SK-N-SH treated with all-trans-retinoic acid at 6 μM for 48 hours (cell line): ENCODE results near the gene RIC1.

Source experiments
- ATAC-seq: fragments of 200-7000 bp; cut with Tn5 transposase; 3 replicates; pipeline ENCODE4 v1.9.1; 2020; ENCODE audit warnings: mild to moderate bottlenecking, moderate library complexity
- ARNTL ChIP-seq: fragments of 450-650 bp; formaldehyde crosslinking; IDR thresholded peaks from 2 replicates; pipeline ENCODE4 v1.5.0; 2020; ENCODE audit warnings: low read depth, mild to moderate bottlenecking, moderate library complexity, borderline replicate concordance
- BACH2 ChIP-seq: fragments of 250-450 bp; sonication (Bioruptor Pico); IDR thresholded peaks from 2 replicates; pipeline ENCODE4 v1.9.0; 2021; ENCODE audit warnings: mild to moderate bottlenecking, borderline replicate concordance
- CSDC2 ChIP-seq: fragments of 250-450 bp; sonication (Bioruptor Pico); IDR thresholded peaks from 2 replicates; pipeline ENCODE4 v1.5.0; 2020; ENCODE audit warnings: mild to moderate bottlenecking, moderate library complexity
- CSRNP3 ChIP-seq: fragments of 250-450 bp; sonication (Bioruptor Pico); IDR thresholded peaks from 2 replicates; pipeline ENCODE4 v1.5.1; 2021; ENCODE audit warnings: mild to moderate bottlenecking, moderate library complexity
- ESRRG ChIP-seq: fragments of 250-450 bp; sonication (Bioruptor Pico); IDR thresholded peaks from 2 replicates; pipeline ENCODE4 v1.6.1; 2021; ENCODE audit warnings: mild to moderate bottlenecking
- GLIS3 ChIP-seq: fragments of 250-450 bp; sonication (Bioruptor Pico); IDR thresholded peaks from 2 replicates; pipeline ENCODE4 v1.5.0; 2020; ENCODE audit warnings: mild to moderate bottlenecking, moderate library complexity
- ISL1 ChIP-seq: fragments of 250-450 bp; sonication (Bioruptor Pico); IDR thresholded peaks from 2 replicates; pipeline ENCODE4 v2.1.2; 2022; ENCODE audit warnings: mild to moderate bottlenecking, moderate library complexity
- OSR1 ChIP-seq: fragments of 250-450 bp; sonication (Bioruptor Pico); IDR thresholded peaks from 2 replicates; pipeline ENCODE4 v1.8.0; 2022; ENCODE audit warnings: moderate library complexity, mild to moderate bottlenecking, inconsistent platforms
- POU6F1 ChIP-seq: fragments of 250-450 bp; sonication (Bioruptor Pico); IDR thresholded peaks from 2 replicates; pipeline ENCODE4 v1.8.0; 2021; ENCODE audit warnings: low read depth, mild to moderate bottlenecking, moderate library complexity, borderline replicate concordance
- RARB ChIP-seq: fragments of 250-450 bp; sonication (Bioruptor Pico); IDR thresholded peaks from 2 replicates; pipeline ENCODE4 v1.8.0; 2021; ENCODE audit warnings: mild to moderate bottlenecking, moderate library complexity
- SNAI2 ChIP-seq: fragments of 250-450 bp; sonication (Bioruptor Pico); IDR thresholded peaks from 2 replicates; pipeline ENCODE4 v1.5.0; 2020; ENCODE audit warnings: mild to moderate bottlenecking, moderate library complexity
- TCF4 ChIP-seq: fragments of 250-450 bp; sonication (Bioruptor Pico); IDR thresholded peaks from 2 replicates; pipeline ENCODE4 v1.8.0; 2021; ENCODE audit warnings: mild to moderate bottlenecking, moderate library complexity, borderline replicate concordance
- TOX ChIP-seq: fragments of 250-450 bp; sonication (Bioruptor Pico); IDR thresholded peaks from 2 replicates; pipeline ENCODE4 v1.8.0; 2021; ENCODE audit warnings: mild to moderate bottlenecking, moderate library complexity, borderline replicate concordance
- TSHZ2 ChIP-seq: fragments of 250-450 bp; sonication (Bioruptor Pico); IDR thresholded peaks from 2 replicates; pipeline ENCODE4 v1.5.0; 2020; ENCODE audit warnings: mild to moderate bottlenecking, moderate library complexity
- ZC3H10 ChIP-seq: fragments of 250-450 bp; sonication (Bioruptor Pico); IDR thresholded peaks from 2 replicates; pipeline ENCODE4 v1.5.1; 2021; ENCODE audit warnings: mild to moderate bottlenecking, moderate library complexity
- ZFP3 ChIP-seq: fragments of 250-450 bp; sonication (Bioruptor Pico); IDR thresholded peaks from 2 replicates; pipeline ENCODE4 v1.5.0; 2020; ENCODE audit warnings: mild to moderate bottlenecking, moderate library complexity
- ZFP30 ChIP-seq: fragments of 450-650 bp; formaldehyde crosslinking; IDR thresholded peaks from 2 replicates; pipeline ENCODE4 v1.5.0; 2022; ENCODE audit warnings: mild to moderate bottlenecking, moderate library complexity
- ZNF70 ChIP-seq: fragments of 450-650 bp; formaldehyde crosslinking; IDR thresholded peaks from 2 replicates; pipeline ENCODE4 v1.5.0; 2020; ENCODE audit warnings: mild to moderate bottlenecking, moderate library complexity
- ZNF8 ChIP-seq: fragments of 450-650 bp; formaldehyde crosslinking; IDR thresholded peaks from 2 replicates; pipeline ENCODE4 v1.5.0; 2020; ENCODE audit warnings: mild to moderate bottlenecking, moderate library complexity
- TF ChIP-seq, protein P1 (sequence below): fragments of 250-450 bp; sonication (Bioruptor Pico); IDR thresholded peaks from 2 replicates; pipeline ENCODE4 v1.5.1; 2020; ENCODE audit warnings: low read depth, mild to moderate bottlenecking, moderate library complexity
- TF ChIP-seq, protein P2 (sequence below): fragments of 250-450 bp; sonication (Bioruptor Pico); IDR thresholded peaks from 2 replicates; pipeline ENCODE4 v1.8.0; 2020; ENCODE audit warnings: mild to moderate bottlenecking, moderate library complexity, borderline replicate concordance

RIC1 gene

DNA sequence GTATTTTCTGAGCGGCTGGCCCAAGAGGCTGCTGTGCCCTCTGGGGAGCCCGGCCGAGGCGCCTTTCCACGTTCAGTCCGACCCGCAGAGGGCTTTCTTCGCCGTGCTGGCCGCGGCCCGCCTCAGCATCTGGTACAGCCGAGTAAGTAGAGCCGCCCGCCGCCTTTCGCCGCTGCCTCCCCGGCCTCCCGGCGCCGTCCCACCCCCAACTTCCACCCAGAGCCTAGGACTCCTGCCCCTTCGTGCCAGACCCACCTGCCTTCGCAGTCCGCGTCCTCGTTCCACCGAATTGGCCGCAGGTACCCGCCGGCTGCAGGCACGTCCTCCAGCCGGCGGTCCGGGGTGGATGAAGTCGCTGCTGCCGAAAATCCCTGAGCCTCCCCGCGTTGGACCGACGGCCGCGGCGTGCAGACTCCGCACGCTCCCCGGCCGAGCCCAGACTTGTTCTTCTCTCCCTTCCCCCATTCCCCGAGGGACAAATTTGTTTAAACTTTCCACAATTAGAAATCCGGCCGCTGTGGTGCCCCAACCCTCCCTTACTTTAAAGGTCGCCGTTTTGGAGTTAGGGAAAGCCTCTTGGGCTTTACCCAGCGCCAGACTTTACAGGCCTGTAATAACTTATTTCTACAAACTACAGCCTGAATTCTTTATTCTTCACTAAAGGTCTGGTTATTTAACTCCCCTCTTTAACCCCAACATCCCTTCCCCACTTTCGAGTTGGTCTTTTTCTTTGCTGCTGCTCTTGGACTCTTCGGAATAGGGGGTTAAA, 589 bp downstream of the RIC1 start:
- peak; percentile 30 for ATAC-seq

DNA sequence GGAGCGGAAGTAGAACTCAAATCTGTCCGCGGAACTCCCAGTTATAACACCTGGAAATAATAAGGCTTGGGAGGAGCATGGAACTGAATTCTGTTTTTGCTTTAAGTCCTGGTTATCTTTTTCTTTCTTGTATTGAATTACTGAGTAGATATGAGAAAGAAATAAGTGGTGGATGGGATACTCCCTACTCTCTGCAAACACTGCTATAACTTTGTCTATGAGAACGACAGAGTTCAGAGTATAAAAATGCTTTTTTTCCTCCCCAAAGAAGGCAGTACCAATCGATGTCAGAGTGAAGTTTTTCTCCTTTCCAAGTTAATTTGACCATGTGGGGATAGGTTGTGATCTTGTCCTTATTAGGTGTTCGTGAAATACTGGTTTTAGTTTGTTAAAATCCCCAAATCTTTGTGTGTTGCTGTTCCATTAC, 1.2 kb downstream of the RIC1 start:
- ATAC-seq: peak; percentile 30
- no peak for TF ChIP-seq ZNF8
- TF ChIP-seq ZC3H10 (CRISPR knock-in tag): no peak
- TF ChIP-seq, protein P1, sequence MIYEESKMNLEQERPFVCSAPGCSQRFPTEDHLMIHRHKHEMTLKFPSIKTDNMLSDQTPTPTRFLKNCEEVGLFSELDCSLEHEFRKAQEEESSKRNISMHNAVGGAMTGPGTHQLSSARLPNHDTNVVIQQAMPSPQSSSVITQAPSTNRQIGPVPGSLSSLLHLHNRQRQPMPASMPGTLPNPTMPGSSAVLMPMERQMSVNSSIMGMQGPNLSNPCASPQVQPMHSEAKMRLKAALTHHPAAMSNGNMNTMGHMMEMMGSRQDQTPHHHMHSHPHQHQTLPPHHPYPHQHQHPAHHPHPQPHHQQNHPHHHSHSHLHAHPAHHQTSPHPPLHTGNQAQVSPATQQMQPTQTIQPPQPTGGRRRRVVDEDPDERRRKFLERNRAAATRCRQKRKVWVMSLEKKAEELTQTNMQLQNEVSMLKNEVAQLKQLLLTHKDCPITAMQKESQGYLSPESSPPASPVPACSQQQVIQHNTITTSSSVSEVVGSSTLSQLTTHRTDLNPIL (CRISPR knock-in tag): no peak
- no peak for TF ChIP-seq ZNF70 (CRISPR knock-in tag)
- no peak for TF ChIP-seq BACH2 (CRISPR knock-in tag)
- no peak for TF ChIP-seq SNAI2 (CRISPR knock-in tag)
- no peak for TF ChIP-seq GLIS3 (CRISPR knock-in tag)
- no peak for TF ChIP-seq RARB
- TF ChIP-seq ZFP30 (CRISPR knock-in tag): no peak
- no peak for TF ChIP-seq TOX (CRISPR knock-in tag)

More for the DNA sequence above, 589 bp downstream of the RIC1 start:
- no peak for TF ChIP-seq ARNTL (CRISPR knock-in tag)
- no peak for TF ChIP-seq OSR1 (CRISPR knock-in tag)
- no peak for TF ChIP-seq TOX (CRISPR knock-in tag)
- no peak for TF ChIP-seq SNAI2 (CRISPR knock-in tag)
- TF ChIP-seq BACH2 (CRISPR knock-in tag): no peak
- no peak for TF ChIP-seq ZNF70 (CRISPR knock-in tag)
- no peak for TF ChIP-seq ZFP30 (CRISPR knock-in tag)
- no peak for TF ChIP-seq CSDC2 (CRISPR knock-in tag)
- no peak for TF ChIP-seq ZNF8
- no peak for TF ChIP-seq CSRNP3 (CRISPR knock-in tag)
- TF ChIP-seq, protein P1 (CRISPR knock-in tag): no peak
- no peak for TF ChIP-seq ZC3H10 (CRISPR knock-in tag)
- TF ChIP-seq POU6F1: no peak
- TF ChIP-seq ISL1: no peak
- TF ChIP-seq ESRRG: no peak
- no peak for TF ChIP-seq TSHZ2
- TF ChIP-seq, protein P2, sequence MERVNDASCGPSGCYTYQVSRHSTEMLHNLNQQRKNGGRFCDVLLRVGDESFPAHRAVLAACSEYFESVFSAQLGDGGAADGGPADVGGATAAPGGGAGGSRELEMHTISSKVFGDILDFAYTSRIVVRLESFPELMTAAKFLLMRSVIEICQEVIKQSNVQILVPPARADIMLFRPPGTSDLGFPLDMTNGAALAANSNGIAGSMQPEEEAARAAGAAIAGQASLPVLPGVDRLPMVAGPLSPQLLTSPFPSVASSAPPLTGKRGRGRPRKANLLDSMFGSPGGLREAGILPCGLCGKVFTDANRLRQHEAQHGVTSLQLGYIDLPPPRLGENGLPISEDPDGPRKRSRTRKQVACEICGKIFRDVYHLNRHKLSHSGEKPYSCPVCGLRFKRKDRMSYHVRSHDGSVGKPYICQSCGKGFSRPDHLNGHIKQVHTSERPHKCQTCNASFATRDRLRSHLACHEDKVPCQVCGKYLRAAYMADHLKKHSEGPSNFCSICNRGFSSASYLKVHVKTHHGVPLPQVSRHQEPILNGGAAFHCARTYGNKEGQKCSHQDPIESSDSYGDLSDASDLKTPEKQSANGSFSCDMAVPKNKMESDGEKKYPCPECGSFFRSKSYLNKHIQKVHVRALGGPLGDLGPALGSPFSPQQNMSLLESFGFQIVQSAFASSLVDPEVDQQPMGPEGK: no peak
- no peak for TF ChIP-seq GLIS3 (CRISPR knock-in tag)
- TF ChIP-seq ZFP3 (CRISPR knock-in tag): no peak
- TF ChIP-seq TCF4 (CRISPR knock-in tag): no peak
